Neural cell (in vitro differentiated cells): ENCODE data around the gene TKFC. TPM values are rescaled to one million over a fixed set of nuclear protein-coding genes. Genes with fewer than 3 reads are reported as not detected.
A peak's percentile ranks its signal among the peaks of the same experiment; 100 is the strongest.

Experiments used
- H2AFZ ChIP-seq: fragments of 200-600, 300-800 bp; sonication (generic), shearing (Covaris generic); 2 replicates; pipeline ENCODE4 v1.6.0; 2014; ENCODE audit warnings: low read depth, mild to moderate bottlenecking, antibody characterized with exemption, low read length, moderate library complexity
- H3F3A ChIP-seq: fragments of 200-600 bp; shearing (Covaris generic); 2 replicates; pipeline ENCODE4 v1.6.1; 2016; ENCODE audit warnings: mild to moderate bottlenecking, moderate library complexity, mixed read lengths, antibody characterized with exemption, low read length; ENCODE audit not compliant: insufficient read depth, poor library complexity, severe bottlenecking
- H3K27ac ChIP-seq: fragments of 200-600, 300-800 bp; sonication (generic), shearing (Covaris generic); 2 replicates; pipeline ENCODE4 v1.5.1; 2014; ENCODE audit warnings: mild to moderate bottlenecking, low read length, moderate library complexity
- H3K27me3 ChIP-seq: fragments of 300-800, 200-600 bp; sonication (generic), shearing (Covaris generic); 2 replicates; pipeline ENCODE4 v1.6.0; 2014; ENCODE audit warnings: mild to moderate bottlenecking, low read depth, low read length, moderate library complexity; ENCODE audit not compliant: insufficient read depth
- H3K36me3 ChIP-seq: fragments of 300-800, 200-600 bp; sonication (generic), shearing (Covaris generic); 2 replicates; pipeline ENCODE4 v1.5.1; 2014; ENCODE audit warnings: mild to moderate bottlenecking, antibody characterized with exemption, low read length, moderate library complexity; ENCODE audit not compliant: insufficient read depth
- H3K4me2 ChIP-seq: fragments of 300-800, 200-600 bp; sonication (generic), shearing (Covaris generic); 2 replicates; pipeline ENCODE4 v1.6.0; 2014; ENCODE audit warnings: mild to moderate bottlenecking, low read length
- H3K4me3 ChIP-seq: fragments of 300-800, 200-600 bp; sonication (generic), shearing (Covaris generic); 2 replicates; pipeline ENCODE4 v1.5.1; 2014; ENCODE audit warnings: mild to moderate bottlenecking, low read length, moderate library complexity
- H3K79me2 ChIP-seq: fragments of 200-600 bp; shearing (Covaris generic); replicated peaks from 2 replicates; pipeline ENCODE4 v1.6.0; 2014; ENCODE audit warnings: mild to moderate bottlenecking, low read length, moderate library complexity; ENCODE audit not compliant: insufficient read depth
- H3K9ac ChIP-seq: fragments of 300-800, 200-600 bp; sonication (generic), shearing (Covaris generic); 2 replicates; pipeline ENCODE4 v1.6.1; 2016; ENCODE audit warnings: mild to moderate bottlenecking, low read length, mixed read lengths
- H3K9me2 ChIP-seq: fragments of 200-600 bp; shearing (Covaris generic); 2 replicates; pipeline ENCODE4 v1.6.1; 2016; ENCODE audit warnings: mild to moderate bottlenecking, low read length, mixed read lengths; ENCODE audit not compliant: insufficient read depth
- H3K9me3 ChIP-seq: fragments of 200-600, 300-800 bp; sonication (generic), shearing (Covaris generic); 2 replicates; pipeline ENCODE4 v1.6.1; 2016; ENCODE audit warnings: mild to moderate bottlenecking, mixed run types, low read length, moderate library complexity, mixed read lengths
- H4K20me1 ChIP-seq: fragments of 200-600 bp; shearing (Covaris generic); 2 replicates; pipeline ENCODE4 v1.6.1; 2016; ENCODE audit warnings: mild to moderate bottlenecking, mixed run types; ENCODE audit not compliant: insufficient read depth
- EP300 ChIP-seq: fragments of 450-650 bp; conservative IDR thresholded peaks from 2 replicates; pipeline ENCODE4 v1.6.1; 2014; ENCODE audit warnings: antibody characterized with exemption, mild to moderate bottlenecking, moderate library complexity; ENCODE audit not compliant: poor library complexity, severe bottlenecking
- MXI1 ChIP-seq: fragments of 450-650 bp; conservative IDR thresholded peaks from 2 replicates; pipeline ENCODE4 v1.6.1; 2014; ENCODE audit warnings: antibody characterized with exemption, mild to moderate bottlenecking; ENCODE audit not compliant: poor library complexity, severe bottlenecking
- RAD21 ChIP-seq: fragments of 450-650 bp; conservative IDR thresholded peaks from 2 replicates; pipeline ENCODE4 v1.6.1; 2014; ENCODE audit warnings: antibody characterized with exemption, mild to moderate bottlenecking, moderate library complexity
- REST ChIP-seq: IDR thresholded peaks from 2 replicates; pipeline ENCODE4 v1.6.1; 2012; ENCODE audit warnings: borderline replicate concordance
- SMC3 ChIP-seq: fragments of 450-650 bp; conservative IDR thresholded peaks from 2 replicates; pipeline ENCODE4 v1.6.1; 2014; ENCODE audit warnings: antibody characterized with exemption, mild to moderate bottlenecking, moderate library complexity; ENCODE audit not compliant: poor library complexity
- polyA plus RNA-seq: library from polyadenylated mRNA; depleted of rRNA; stranded (reverse); fragments of >200 nt; gene quantifications from 2 replicates; pipeline ENCODE4 v1.2.3, GENCODE V29; 2014
- TF ChIP-seq, protein P1 (sequence below): fragments of 450-650 bp; IDR thresholded peaks from 2 replicates; pipeline ENCODE4 v1.5.1; 2014; ENCODE audit warnings: antibody characterized with exemption, mild to moderate bottlenecking, moderate library complexity; ENCODE audit not compliant: poor library complexity, severe bottlenecking

Gene TKFC
- polyA plus RNA-seq, 1 donor from 2014 or later = 46.0 TPM

- Histone ChIP-seq H3K9ac (peak overlapping the region; percentile 69), H3K9me2 (no peaks in the 10 kb centered on the region), H3F3A (no peaks in the 10 kb centered on the region), H2AFZ (peak overlapping the region; percentile 40), H3K36me3 (no peaks in the 10 kb centered on the region), H3K27me3 (no peaks in the 10 kb centered on the region), H3K9me3 (no peaks in the 10 kb centered on the region), H4K20me1 (no peaks in the 10 kb centered on the region), H3K79me2 (no peaks in the 10 kb centered on the region), H3K4me3 (peak overlapping the region; percentile 71), H3K27ac (peak overlapping the region; percentile 42), H3K4me2 (peak overlapping the region; percentile 17)
- TF ChIP-seq SMC3 = no peak
- TF ChIP-seq MXI1 = no peak
- no peak for TF ChIP-seq EP300
- TF ChIP-seq, protein P1, sequence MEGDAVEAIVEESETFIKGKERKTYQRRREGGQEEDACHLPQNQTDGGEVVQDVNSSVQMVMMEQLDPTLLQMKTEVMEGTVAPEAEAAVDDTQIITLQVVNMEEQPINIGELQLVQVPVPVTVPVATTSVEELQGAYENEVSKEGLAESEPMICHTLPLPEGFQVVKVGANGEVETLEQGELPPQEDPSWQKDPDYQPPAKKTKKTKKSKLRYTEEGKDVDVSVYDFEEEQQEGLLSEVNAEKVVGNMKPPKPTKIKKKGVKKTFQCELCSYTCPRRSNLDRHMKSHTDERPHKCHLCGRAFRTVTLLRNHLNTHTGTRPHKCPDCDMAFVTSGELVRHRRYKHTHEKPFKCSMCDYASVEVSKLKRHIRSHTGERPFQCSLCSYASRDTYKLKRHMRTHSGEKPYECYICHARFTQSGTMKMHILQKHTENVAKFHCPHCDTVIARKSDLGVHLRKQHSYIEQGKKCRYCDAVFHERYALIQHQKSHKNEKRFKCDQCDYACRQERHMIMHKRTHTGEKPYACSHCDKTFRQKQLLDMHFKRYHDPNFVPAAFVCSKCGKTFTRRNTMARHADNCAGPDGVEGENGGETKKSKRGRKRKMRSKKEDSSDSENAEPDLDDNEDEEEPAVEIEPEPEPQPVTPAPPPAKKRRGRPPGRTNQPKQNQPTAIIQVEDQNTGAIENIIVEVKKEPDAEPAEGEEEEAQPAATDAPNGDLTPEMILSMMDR = peak; percentile 42
- TF ChIP-seq REST = peak; percentile 3
- TF ChIP-seq RAD21 = peak; percentile 32
These were observed 60.1 kb downstream of the TKFC start for GRCh38 chr11:61392981-61393595.

Other genes starting within 250 kb of the TKFC start
- gene CD5, start 230.7 kb upstream of the TKFC start, polyA plus RNA-seq = not detected in 2 replicates
- 7.2 and 7.3 TPM in 2 replicates for gene VPS37C, start 171.8 kb upstream of the TKFC start, polyA plus RNA-seq
- not detected in 2 replicates for gene PGA3, start 129.7 kb upstream of the TKFC start, polyA plus RNA-seq
- not detected in 2 replicates for gene PGA4, start 110.9 kb upstream of the TKFC start, polyA plus RNA-seq
- gene PGA5, start 92.1 kb upstream of the TKFC start, polyA plus RNA-seq = not detected in 2 replicates
- 5.5 and 9.8 TPM in 2 replicates for gene VWCE, start 37.9 kb upstream of the TKFC start, polyA plus RNA-seq
- 197 and 203 TPM in 2 replicates for gene DDB1, start 123 bp upstream of the TKFC start, polyA plus RNA-seq
- gene CYB561A3, start 28.7 kb downstream of the TKFC start, polyA plus RNA-seq = 36.3 and 44.6 TPM in 2 replicates
- gene TMEM138, start 29.1 kb downstream of the TKFC start, polyA plus RNA-seq = 19.6 and 38.9 TPM in 2 replicates
- 22.0 and 22.4 TPM in 2 replicates for gene TMEM216, start 59.4 kb downstream of the TKFC start, polyA plus RNA-seq
- gene CPSF7, start 96.7 kb downstream of the TKFC start, polyA plus RNA-seq = 80.2 and 82.5 TPM in 2 replicates
- 54.5 and 72.8 TPM in 2 replicates for gene SDHAF2, start 96.9 kb downstream of the TKFC start, polyA plus RNA-seq
- 12.4 and 14.6 TPM in 2 replicates for gene LRRC10B, start 175.5 kb downstream of the TKFC start, polyA plus RNA-seq
- 14.0 and 21.8 TPM in 2 replicates for gene SYT7, start 247.8 kb downstream of the TKFC start, polyA plus RNA-seq